Measurements from ENCODE around the gene PMAIP1. TPM values are rescaled to one million over a fixed set of nuclear protein-coding genes. Genes with fewer than 3 reads are reported as not detected.

Gene PMAIP1
- total RNA-seq, 1 experiment from 2014 or later, result 10.4 TPM

- no peak for DNase-seq (ENCODE audit: low spot score)
Measured at GRCh38 chr18:59952283-59953007, 52.6 kb downstream of the PMAIP1 start.

Other genes with a start within 250 kb of the PMAIP1 start
- gene CCBE1, start 202.6 kb upstream of the PMAIP1 start, total RNA-seq (2014; rRNA removed; shearing (Covaris generic)), result not detected in 2 replicates